ENCODE measurements around the gene FOXK1. TPM values are rescaled to one million over a fixed set of nuclear protein-coding genes. Genes with fewer than 3 reads are reported as not detected.

Gene FOXK1
- total and polyA plus RNA-seq, 2 experiments from 2014 or later, result 2.3 to 12.7 TPM

DNA sequence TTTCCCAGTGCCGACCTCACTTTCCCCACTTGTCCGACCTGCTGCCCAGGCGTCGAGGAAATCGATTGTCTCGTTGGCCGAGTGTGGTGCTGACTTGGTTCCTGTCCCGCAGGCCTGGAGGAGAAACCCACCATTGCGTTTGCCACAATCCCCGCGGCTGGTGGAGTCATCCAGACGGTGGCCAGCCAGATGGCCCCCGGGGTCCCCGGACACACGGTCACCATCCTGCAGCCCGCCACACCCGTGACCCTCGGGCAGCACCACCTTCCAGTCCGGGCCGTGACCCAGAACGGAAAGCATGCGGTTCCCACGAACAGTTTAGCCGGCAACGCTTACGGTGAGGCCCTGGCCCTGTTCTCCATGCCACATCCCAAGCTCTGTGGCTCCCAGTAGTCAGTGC lies 78.9 kb downstream of the FOXK1 start:
- H3K79me2 ChIP-seq (replicated peaks; ENCODE audit: insufficient read depth), result no peaks in the 10 kb centered on the region
- H3K4me2 ChIP-seq, result no peak overlapping the region
- Mint-ChIP-seq H3K27ac (no peak overlapping the region), H3K4me1 (no peaks in the 10 kb centered on the region), H3K9me3 (no peaks in the 10 kb centered on the region; the same call in 2 of the 3 replicates), H3K4me3 (no peak overlapping the region), H3K27me3 (ENCODE audit: insufficient read depth, low read depth, poor library complexity) (no peaks in the 10 kb centered on the region), H3K36me3 (ENCODE audit: low read depth) (peaks cover 11% of the 10 kb centered on the region)
- H4K20me1 ChIP-seq (replicated peaks; ENCODE audit: insufficient read depth), result no peaks in the 10 kb centered on the region; the same call in 1 of the 2 replicates
- H2AFZ ChIP-seq, result no peak overlapping the region
- no peak overlapping the region for H3K4me3 ChIP-seq
- no peaks in the 10 kb centered on the region; the same call in 1 of the 2 replicates for H3K36me3 ChIP-seq (ENCODE audit: insufficient read depth)
- no peak overlapping the region for H3K27ac ChIP-seq (ENCODE audit: low read depth)
- TF ChIP-seq, protein P1, sequence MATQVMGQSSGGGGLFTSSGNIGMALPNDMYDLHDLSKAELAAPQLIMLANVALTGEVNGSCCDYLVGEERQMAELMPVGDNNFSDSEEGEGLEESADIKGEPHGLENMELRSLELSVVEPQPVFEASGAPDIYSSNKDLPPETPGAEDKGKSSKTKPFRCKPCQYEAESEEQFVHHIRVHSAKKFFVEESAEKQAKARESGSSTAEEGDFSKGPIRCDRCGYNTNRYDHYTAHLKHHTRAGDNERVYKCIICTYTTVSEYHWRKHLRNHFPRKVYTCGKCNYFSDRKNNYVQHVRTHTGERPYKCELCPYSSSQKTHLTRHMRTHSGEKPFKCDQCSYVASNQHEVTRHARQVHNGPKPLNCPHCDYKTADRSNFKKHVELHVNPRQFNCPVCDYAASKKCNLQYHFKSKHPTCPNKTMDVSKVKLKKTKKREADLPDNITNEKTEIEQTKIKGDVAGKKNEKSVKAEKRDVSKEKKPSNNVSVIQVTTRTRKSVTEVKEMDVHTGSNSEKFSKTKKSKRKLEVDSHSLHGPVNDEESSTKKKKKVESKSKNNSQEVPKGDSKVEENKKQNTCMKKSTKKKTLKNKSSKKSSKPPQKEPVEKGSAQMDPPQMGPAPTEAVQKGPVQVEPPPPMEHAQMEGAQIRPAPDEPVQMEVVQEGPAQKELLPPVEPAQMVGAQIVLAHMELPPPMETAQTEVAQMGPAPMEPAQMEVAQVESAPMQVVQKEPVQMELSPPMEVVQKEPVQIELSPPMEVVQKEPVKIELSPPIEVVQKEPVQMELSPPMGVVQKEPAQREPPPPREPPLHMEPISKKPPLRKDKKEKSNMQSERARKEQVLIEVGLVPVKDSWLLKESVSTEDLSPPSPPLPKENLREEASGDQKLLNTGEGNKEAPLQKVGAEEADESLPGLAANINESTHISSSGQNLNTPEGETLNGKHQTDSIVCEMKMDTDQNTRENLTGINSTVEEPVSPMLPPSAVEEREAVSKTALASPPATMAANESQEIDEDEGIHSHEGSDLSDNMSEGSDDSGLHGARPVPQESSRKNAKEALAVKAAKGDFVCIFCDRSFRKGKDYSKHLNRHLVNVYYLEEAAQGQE (IDR thresholded peaks at IDR 0.05; ENCODE audit: unreplicated experiment), result no peak
- TF ChIP-seq ZNF114 (CRISPR knock-in tag; IDR thresholded peaks at IDR 0.05), result no peak
- no peak for TF ChIP-seq CREB1 (CRISPR knock-in tag; IDR thresholded peaks at IDR 0.05; ENCODE audit: low read depth)
- no peak for TF ChIP-seq STAT1 (IDR thresholded peaks at IDR 0.05; ENCODE audit: unreplicated experiment)
- TF ChIP-seq, protein P2, sequence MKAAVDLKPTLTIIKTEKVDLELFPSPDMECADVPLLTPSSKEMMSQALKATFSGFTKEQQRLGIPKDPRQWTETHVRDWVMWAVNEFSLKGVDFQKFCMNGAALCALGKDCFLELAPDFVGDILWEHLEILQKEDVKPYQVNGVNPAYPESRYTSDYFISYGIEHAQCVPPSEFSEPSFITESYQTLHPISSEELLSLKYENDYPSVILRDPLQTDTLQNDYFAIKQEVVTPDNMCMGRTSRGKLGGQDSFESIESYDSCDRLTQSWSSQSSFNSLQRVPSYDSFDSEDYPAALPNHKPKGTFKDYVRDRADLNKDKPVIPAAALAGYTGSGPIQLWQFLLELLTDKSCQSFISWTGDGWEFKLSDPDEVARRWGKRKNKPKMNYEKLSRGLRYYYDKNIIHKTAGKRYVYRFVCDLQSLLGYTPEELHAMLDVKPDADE (IDR thresholded peaks at IDR 0.05), result no peak
- TF ChIP-seq EZH2phosphoT487 (IDR thresholded peaks at IDR 0.05; ENCODE audit: unreplicated experiment), result no peak
- no peak for TF ChIP-seq ZNF331 (CRISPR knock-in tag; IDR thresholded peaks at IDR 0.05; ENCODE audit: low read depth)
- TF ChIP-seq, protein P3, sequence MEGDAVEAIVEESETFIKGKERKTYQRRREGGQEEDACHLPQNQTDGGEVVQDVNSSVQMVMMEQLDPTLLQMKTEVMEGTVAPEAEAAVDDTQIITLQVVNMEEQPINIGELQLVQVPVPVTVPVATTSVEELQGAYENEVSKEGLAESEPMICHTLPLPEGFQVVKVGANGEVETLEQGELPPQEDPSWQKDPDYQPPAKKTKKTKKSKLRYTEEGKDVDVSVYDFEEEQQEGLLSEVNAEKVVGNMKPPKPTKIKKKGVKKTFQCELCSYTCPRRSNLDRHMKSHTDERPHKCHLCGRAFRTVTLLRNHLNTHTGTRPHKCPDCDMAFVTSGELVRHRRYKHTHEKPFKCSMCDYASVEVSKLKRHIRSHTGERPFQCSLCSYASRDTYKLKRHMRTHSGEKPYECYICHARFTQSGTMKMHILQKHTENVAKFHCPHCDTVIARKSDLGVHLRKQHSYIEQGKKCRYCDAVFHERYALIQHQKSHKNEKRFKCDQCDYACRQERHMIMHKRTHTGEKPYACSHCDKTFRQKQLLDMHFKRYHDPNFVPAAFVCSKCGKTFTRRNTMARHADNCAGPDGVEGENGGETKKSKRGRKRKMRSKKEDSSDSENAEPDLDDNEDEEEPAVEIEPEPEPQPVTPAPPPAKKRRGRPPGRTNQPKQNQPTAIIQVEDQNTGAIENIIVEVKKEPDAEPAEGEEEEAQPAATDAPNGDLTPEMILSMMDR (conservative IDR thresholded peaks at IDR 0.05; ENCODE audit: low read depth in 2 of 2), result no peak
- H3K9me2 ChIP-seq (ENCODE audit: insufficient read depth), result no peaks in the 10 kb centered on the region
- DNase-seq (ENCODE audit: low spot score) (no peak), ATAC-seq (no peak)
- no peaks in the 10 kb centered on the region for H3K27me3 ChIP-seq (ENCODE audit: insufficient read depth)
- H3K4me1 ChIP-seq (ENCODE audit: insufficient read depth), result no peaks in the 10 kb centered on the region
- no peaks in the 10 kb centered on the region for H3F3A ChIP-seq (replicated peaks; ENCODE audit: low read depth)
